ENCODE results near the gene PLA2R1. TPM values are rescaled to one million over a fixed set of nuclear protein-coding genes. Genes with fewer than 3 reads are reported as not detected.

Gene PLA2R1
- total RNA-seq = 7.0 and 21.4 TPM in 2 replicates

DNA sequence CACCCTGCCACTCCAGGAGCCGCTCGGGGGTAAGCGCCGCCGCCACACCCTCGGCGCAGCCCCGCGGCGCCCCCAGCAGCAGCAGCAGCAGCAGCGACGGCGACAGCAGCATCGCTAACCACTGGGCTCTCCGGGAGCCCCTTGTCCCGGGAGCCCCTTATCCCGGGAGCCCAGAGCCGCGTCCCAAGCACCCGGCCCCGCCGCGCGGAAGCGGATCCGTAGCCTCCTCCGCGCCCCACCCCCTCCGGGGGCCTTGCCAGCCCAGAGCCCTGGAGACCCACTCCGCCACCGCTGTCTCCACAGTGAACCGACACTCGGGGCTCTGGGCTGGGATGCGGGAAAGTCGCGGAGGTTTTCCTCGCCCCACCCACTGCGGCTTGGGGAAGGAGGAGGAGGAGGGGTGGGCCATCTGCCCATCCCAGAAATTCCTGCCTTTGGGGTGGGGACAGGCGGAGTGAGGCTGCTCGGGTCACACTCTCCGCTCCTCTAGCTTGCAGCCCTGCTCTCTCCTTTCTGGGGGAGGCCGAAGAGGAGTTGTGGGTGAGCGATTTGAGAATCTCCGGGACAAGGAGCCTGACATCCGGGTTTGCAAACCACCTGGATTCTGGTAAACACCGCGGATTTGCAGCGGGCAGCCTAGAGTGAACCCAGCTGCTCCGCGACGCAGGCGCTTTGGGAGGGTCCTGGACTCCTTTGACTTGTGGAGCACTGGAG, at the start of gene PLA2R1:
PLA2R1 (minus strand) TSS at position 324 of the 714 bp plus-strand sequence; CDS start at position 112, 212 bp downstream.
- peak; percentile 18 to 40 for DNase-seq (ENCODE audit: low read depth in 2 of 2)

GRCh38 chr2:160110674-160111239, 48.3 kb upstream of the PLA2R1 start:
- no peak for DNase-seq (ENCODE audit: low read depth in 2 of 2)

- DNase-seq (ENCODE audit: low read depth in 2 of 2) = peak; percentile 83 to 90
Observed at GRCh38 chr2:160109939-160110673, 47.7 kb upstream of the PLA2R1 start.

GRCh38 chr2:160109243-160109642, 46.8 kb upstream of the PLA2R1 start:
- no peak for DNase-seq (ENCODE audit: low read depth in 2 of 2)

- DNase-seq (ENCODE audit: low read depth in 2 of 2) = no peak
Observed at GRCh38 chr2:160108646-160109045, 46.2 kb upstream of the PLA2R1 start.

DNA sequence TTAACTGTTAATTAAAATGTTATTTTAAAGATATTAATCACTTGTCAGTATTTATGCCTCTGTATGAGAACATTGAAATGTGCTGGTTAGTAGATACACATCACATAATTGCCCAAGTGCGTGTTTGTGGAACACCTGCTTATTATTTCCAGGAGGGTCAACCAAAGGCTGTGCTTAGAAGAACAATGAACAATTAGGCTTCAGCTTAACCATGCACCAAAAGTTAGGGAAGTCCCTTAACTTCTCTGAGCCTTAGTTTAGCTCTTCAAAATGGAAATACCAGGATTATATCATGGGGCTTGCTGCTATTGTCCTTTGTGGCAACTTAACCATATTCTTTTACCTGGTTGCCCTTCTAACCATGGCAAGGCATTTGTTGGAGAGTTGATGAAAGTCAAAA, 43.0 kb upstream of the PLA2R1 start:
- DNase-seq (ENCODE audit: low read depth in 2 of 2) = no peak

DNA sequence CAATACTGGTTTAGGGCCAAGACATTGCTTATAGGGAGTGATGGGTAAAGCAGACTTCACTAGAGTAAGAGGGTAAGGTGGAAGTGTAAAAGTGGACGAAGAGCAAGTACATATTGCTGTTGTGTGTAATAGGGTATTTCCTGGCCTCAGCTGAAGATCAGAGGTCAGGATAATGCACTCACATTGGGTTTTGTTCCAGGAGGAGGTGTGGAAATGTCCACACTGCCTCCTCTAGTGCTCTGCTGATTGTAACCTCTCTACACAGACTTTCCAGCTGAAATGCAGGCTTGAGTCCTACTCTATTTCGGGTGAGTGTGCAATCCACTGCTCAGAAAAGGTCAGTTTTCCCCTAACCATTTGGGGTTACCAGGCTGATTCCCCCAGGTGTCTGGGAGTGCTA, 41.7 kb upstream of the PLA2R1 start:
- peak in 1 of 2 donors; percentile 24 for DNase-seq (ENCODE audit: low read depth in 2 of 2)

GRCh38 chr2:160097326-160097725, 34.9 kb upstream of the PLA2R1 start:
- no peak for DNase-seq (ENCODE audit: low read depth in 2 of 2)

GRCh38 chr2:160096409-160096808, 34.0 kb upstream of the PLA2R1 start:
- no peak for DNase-seq (ENCODE audit: low read depth in 2 of 2)

DNA sequence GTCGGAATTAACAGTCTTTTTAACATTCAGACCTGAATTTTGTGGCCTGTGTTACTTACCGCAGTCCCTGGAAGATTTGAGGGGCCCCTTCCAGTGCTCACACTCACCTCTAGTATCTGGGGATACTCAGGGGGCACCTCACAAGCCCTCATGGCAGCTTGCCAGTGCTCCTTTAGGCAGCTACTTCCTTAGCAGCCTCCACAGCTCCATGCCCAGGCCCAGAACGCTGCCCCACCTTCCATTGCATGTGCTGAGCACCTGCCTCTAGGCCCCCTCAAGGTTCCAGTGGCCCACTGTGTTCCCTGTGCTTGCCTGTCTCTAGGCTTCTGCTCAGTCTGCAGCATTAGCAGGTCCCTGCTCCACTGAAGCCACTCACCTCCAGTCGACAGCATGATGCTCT, 30.0 kb upstream of the PLA2R1 start:
- DNase-seq (ENCODE audit: low read depth in 2 of 2) = no peak

GRCh38 chr2:160091381-160091780, 29.0 kb upstream of the PLA2R1 start:
- DNase-seq (ENCODE audit: low read depth in 2 of 2) = peak in 1 of 2 donors; percentile 17

GRCh38 chr2:160087854-160088745, 25.7 kb upstream of the PLA2R1 start:
- peak; percentile 43 to 44 for DNase-seq (ENCODE audit: low read depth in 2 of 2)

GRCh38 chr2:160085662-160086061, 23.2 kb upstream of the PLA2R1 start:
- DNase-seq (ENCODE audit: low read depth in 2 of 2) = no peak

- no peak for DNase-seq (ENCODE audit: low read depth in 2 of 2)
Observed at GRCh38 chr2:160077912-160078810, 15.7 kb upstream of the PLA2R1 start.

DNA sequence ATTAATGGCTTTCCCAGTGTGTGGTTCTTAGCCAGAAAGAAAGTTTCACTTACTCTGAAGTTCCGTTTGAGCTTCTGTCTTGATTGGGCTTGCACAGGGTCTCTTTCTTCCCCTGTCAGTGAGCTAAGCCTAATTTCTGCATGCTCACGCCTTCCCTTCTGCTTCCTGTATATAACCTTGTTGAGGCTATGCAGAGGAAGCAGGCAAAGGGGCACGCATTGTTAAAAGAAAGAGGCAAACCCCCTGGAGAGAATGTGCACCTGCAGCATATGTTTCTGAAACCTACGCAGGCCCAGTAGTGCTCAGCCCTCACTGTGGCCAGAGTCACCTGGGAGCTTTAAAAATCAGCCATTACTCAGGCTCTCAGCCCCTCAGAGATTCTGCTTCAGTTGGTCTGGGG, 14.5 kb upstream of the PLA2R1 start:
- DNase-seq (ENCODE audit: low read depth in 2 of 2) = peak in 1 of 2 donors; percentile 23

DNA sequence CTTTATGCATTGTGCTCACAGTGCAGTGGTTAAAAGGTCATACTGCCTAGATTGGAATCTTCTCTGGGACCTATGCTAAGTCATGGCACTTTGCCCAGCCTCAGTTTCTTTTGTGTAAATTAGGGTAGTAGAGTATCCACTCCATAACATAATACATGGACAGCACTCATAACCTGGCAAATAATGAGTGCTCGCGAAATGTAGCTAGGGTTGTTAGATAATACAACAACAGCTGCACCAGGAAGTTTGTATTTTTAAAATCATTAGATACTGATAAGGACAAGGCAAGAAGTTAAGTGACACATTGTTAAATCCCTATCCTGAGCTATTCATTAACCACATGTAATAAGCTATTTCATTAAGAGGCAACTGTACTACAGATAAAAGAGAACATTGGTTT, 13.8 kb upstream of the PLA2R1 start:
- no peak for DNase-seq (ENCODE audit: low read depth in 2 of 2)

GRCh38 chr2:160075171-160075570, 12.8 kb upstream of the PLA2R1 start:
- peak; percentile 92 to 95 for DNase-seq (ENCODE audit: low read depth in 2 of 2)

DNA sequence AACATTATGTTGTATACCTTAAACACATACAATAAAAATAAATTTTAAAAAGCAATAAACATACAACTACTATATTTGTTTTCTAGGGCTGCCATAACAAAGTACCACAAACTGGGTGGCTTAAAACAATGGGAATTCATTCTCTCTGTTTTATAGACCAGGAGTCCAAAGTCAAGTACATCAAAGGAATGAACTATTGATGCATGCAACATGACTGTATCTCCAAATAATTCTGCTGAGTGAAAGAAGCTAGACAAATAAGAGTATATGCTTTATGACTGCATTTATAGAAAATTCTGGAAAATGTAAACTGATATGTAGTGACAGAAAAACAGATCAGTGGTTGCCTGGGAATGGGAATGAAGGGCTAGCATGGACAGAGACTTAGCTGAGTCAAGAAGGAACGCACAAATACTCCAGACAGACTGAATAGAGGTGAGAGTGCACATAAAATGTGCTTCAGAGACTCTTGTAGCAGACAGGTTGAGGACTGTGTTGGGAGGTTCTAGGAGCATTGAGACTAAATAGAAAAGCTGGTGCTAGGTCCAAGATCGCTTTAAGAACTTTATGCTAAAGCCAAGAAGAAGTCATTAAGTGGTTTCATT, 11.0 kb upstream of the PLA2R1 start:
- no peak for DNase-seq (ENCODE audit: low read depth in 2 of 2)

- no peak for DNase-seq (ENCODE audit: low read depth in 2 of 2)
Observed at GRCh38 chr2:160068906-160069305, 6.5 kb upstream of the PLA2R1 start.

DNA sequence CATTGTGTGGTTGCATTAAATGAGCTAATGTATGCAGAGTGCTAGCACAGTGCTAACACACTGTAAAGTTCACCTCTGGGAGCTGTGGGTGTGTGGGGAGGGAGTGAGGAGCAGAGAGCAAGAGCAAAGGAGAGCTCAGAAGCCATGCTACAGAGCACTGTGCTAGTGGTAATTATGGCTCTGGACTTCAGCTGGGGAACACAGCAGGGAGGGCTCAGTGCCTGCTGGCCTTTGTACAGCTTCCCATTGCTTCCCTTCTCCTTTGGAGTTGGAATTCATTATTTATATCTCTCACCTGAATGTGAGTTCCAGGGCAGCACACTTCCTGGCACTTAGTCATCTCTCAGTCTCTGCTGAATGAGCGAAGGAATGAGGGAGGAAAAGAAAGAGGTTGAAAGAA, 2.5 kb upstream of the PLA2R1 start:
- no peak for DNase-seq (ENCODE audit: low read depth in 2 of 2)
